Activated naive CD4-positive, alpha-beta T cell treated with Interleukin-2 at 50 U/mL for 16 hours (primary cell): ENCODE results near the gene TAC3.
"Not testable (repeated sequence)": the region's sequence is repeated elsewhere in the genome, so short reads cannot be mapped to it uniquely, and the experiment has no call there.

Experiments
- DNase-seq: peaks from one replicate; pipeline ENCODE4 v3.0.0-alpha.2; 2020

Gene TAC3

DNA sequence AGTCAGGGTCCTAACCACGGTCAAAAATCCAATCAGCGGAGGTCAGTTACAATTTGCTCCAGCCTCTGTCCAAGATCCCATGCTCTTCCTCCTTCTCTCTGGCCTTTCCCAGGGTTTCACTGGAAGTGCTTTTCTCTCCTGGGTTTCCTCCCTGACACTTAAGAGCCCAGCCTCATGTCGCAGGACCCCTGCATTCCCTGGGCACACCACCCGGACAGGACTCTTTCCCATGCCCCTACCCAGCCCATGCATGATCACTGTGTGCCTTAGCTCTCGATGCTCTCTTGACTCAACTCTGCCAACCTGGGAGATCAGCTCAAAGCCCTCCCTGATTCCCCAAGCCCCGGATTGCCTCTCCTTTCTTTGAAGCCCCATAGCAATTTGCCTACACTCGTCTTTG lies 15.5 kb upstream of the TAC3 start:
- no peak for DNase-seq

- no peak for DNase-seq
These were observed 14.9 kb upstream of the TAC3 start for GRCh38 chr12:57031138-57031725.

- DNase-seq, result no peak
These were observed 13.1 kb upstream of the TAC3 start for GRCh38 chr12:57029457-57029856.

DNA sequence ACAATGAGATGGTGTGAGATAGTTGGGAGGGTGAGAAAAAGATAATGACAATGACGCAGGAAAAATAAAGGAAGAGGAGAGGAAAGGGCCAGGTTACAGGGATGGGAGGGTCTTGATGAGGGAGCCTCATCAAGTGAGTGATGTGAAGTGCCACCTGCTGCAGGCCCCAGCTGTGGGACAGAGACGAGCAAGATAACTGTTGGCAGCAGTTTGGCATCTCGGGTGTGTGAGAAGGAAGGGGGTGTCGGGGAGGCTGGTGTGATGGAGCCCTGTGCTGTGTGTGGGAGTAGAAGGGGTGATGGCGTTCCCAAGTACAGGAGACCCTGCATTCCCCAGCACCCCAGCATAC lies 11.4 kb upstream of the TAC3 start:
- peak; percentile 13 for DNase-seq

DNA sequence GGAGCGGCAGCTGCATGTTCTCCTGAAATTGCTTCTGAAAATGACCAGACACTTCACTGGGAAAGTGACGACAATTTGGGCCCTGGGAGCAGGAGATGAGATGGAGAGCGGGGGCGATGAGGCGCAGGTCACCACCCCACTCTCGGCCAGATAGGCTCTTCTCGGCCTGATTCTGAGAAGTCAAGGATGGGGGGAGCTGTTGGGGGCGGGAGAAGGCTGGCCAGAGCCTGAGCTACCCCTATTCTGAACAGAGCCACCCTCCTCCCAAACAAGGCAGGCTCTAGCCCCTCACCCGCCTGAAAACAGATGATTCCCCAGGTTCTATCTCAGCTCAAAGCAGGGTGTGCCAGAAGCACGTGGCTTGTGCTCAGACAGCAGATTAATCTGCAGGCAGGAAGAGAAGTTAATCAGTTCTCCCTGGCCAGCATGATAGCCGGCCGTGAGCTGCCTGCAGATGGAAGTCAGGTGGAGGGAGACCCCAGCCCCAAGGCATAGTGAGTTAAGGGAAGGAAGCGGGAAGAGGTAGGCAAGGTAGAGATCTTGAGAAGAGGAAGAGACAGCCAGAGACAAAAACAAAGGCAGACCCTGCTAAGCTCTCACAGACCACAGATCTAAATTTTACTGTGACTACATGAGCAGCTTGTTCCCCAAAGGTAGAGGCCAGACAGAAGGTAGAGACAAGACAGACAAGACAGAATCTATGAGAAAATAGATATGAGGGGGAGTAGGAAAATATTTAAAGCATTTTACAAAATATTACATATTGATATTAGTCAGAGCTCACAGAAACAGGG lies 10.9 kb upstream of the TAC3 start:
- DNase-seq, result no peak

GRCh38 chr12:57025196-57025595 lies 8.9 kb upstream of the TAC3 start:
- no peak for DNase-seq

GRCh38 chr12:57022324-57022723 lies 6.0 kb upstream of the TAC3 start:
- DNase-seq, result not testable (repeated sequence)

DNA sequence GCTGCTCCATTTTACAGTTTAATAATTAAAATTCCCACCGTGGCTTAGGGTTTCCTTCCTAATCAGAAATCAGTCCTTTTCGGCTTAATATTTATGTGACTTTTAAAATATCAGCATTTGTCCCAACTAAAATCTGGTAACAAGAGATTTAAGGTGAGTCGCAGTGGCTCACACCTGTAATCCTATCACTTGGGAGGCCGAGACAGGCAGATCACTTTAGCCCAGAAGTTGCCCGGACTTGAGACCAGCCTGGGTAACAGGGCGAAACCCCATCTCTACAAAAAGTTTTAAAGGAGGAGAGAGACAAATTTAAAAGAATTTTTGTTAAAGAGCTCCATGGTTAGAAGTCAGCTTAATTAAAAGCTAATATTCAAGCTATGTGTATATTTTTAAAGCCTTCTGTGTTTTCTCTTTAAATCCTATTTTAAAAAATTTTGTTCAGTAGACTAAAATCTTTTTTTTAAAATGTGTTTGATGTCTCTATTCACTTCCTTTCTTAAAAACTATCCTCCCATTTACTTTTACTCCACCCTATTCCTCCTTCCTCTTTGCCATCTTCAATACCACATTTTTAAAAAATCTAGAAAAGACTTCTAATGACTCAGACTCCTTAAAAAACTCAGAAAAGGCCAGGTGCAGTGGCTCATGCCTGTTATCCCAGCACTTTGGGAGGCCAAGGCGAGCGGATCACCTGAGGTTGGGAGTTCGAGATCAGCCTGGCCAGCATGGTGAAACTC lies 3.8 kb upstream of the TAC3 start:
- DNase-seq, result no peak

GRCh38 chr12:57018906-57019305 lies 2.6 kb upstream of the TAC3 start:
- no peak for DNase-seq

- not testable (repeated sequence) for DNase-seq
These were observed 2.0 kb upstream of the TAC3 start for GRCh38 chr12:57018353-57018752.

GRCh38 chr12:57012600-57013465 lies 3.5 kb downstream of the TAC3 start:
- DNase-seq, result no peak

- DNase-seq, result peak; percentile 7
These were observed 4.6 kb downstream of the TAC3 start for GRCh38 chr12:57011438-57012424.

GRCh38 chr12:57010627-57011247 lies 5.6 kb downstream of the TAC3 start:
- DNase-seq, result no peak

GRCh38 chr12:57009949-57010626 lies 6.2 kb downstream of the TAC3 start:
- DNase-seq, result no peak

- DNase-seq, result no peak
These were observed 8.2 kb downstream of the TAC3 start for GRCh38 chr12:57008178-57008577.

- DNase-seq, result peak; percentile 12
These were observed 9.4 kb downstream of the TAC3 start for GRCh38 chr12:57006809-57007475.

- DNase-seq, result peak; percentile 70
These were observed 10.1 kb downstream of the TAC3 start, which contains the start of gene ZBTB39 for GRCh38 chr12:57005980-57006808. ZBTB39 (minus strand) TSS chr12:57006546; CDS start chr12:57004917, 1,629 bp downstream.

GRCh38 chr12:57004651-57005050 lies 11.7 kb downstream of the TAC3 start:
- no peak for DNase-seq

DNA sequence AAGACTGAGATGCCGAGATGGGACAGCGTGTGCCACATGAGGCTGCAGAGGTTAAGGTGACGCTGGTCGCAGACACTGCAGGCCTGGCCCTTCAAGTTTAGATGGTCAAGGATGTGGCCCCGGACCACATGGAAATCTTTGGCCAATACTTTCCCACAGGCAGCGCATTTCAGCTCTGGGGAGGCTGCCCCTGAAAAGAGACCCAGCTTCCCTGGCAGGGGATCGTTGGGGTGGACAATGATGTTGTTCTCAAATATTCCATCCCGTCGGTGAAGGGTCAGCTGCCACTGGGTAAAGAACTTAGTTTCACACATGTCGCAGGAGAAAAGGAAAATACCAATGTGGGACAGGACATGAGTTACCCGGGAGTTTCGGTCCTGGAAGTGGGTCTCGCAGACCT lies 12.9 kb downstream of the TAC3 start:
- no peak for DNase-seq
